HPDE6-E6E7 (cell line): ENCODE measurements around the gene PSMA3.
A peak's percentile ranks its signal among the peaks of the same experiment; 100 is the strongest.

Experiments
- DNase-seq: peaks from one replicate; pipeline ENCODE4 v3.0.0; 2011; ENCODE audit warnings: missing footprints; ENCODE audit errors: extremely low spot score

Gene PSMA3

DNA sequence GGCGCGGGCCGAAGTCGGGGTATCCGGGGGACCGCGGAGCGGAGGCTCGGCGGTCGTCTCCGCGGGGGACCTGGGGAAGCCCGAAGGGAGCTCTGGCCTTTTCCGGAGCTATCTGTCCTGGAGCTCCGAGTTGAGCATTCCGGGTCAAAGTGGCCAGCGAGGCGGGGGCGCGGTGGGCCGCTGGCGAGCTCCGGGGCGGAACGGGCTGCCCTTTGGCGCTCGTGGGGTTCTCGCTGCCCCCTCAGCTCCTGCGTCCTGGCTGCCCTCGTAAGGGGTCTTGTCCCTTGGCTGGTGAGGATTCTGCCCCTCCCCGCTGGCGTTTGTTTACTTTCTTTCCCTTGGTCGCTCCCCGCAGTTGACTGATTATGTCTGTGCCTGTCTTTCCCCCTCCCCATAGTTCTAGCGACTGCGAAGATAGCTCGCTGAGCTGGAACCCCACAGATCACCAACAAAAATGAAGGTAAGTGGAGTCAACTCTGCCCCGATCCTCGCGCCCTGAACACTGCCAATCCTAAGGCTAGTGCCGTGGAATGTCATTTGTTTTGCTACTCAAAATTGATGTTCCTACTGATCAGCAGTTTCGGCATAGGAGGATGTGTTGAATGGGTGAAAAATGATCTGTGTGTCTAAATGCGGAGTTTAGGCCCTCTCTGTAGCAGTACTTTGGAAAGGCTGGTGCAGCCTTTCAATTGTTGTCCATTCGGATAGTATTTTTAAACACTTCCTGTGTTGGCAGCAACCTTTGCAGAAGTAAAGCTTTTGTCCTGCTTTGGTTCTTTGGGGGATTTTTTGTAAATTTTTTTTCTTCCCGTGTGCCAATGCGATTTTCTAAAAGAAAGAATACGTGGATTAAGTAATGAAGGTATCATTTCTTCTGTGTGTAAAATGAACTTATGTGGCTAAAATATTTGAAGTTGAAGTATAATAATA is 55.0 kb downstream of the PSMA3 start:
- DNase-seq: peak; percentile 3

DNA sequence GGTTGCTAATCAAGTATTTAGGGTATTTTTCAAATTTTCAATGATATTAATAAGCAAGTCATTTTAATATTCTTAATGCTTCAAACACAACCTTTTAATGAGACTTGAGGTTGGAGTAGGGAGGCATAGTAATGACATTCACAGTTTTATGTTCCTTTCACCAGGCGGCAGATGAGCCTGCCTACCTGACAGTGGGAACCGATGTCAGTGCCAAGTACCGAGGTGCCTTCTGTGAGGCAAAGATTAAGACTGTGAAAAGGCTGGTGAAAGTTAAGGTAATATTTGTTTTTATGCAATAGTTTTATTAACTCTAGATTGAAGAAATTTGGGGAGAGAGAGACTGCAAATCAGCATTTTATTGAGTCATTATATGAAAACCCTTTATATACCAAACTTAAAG is 56.8 kb downstream of the PSMA3 start:
- DNase-seq: no peak

DNA sequence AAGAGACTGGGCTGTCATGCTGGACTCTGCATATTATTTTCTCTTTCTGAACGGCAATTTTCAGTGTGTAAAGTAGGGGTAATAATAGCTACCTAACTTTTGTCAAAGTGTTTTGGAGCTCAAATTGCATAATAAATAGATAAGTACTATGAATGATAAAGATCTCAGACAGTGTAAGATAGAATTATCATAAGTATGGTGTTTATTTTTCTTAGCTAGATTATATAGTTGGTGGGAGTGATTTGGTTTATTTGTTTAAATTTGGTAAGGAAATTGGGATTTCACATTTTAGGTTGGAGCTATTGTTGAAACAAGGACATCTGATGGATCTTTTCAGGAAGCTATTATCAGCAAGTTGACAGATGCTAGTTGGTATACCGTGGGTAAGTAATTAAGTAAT is 61.1 kb downstream of the PSMA3 start:
- no peak for DNase-seq

DNA sequence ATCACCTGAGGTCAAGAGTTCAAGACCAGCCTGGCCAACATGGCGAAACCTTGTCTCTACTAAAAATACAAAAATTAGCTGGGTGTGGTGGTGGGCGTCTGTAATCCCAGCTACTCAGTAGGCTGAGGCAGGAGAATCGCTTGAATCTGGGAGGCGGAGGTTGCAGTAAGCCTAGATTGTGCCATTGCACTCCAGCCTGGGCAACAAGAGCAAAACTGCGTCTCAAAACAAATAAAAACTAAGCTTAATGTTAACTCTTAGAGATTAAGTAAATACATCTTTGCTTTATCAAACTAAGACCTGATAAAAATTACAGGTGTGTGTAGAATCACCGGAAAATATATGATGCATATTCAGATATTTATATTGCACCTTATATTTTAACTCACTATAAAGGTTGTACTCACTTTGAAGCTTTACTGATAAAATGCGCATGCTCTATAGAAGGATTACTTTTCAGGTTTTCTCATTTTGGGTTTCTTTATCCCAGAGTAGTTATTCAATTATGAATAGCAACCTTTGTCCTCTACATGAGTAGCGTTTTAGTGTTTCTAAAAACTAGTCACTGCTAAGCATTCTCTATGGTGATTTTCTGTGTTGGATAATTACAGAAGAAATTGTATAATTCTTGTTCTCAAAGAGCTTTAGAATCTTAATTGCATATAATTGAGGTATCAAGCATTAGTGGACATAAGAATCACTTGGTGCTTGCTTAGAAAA is 63.1 kb downstream of the PSMA3 start:
- no peak for DNase-seq

DNA sequence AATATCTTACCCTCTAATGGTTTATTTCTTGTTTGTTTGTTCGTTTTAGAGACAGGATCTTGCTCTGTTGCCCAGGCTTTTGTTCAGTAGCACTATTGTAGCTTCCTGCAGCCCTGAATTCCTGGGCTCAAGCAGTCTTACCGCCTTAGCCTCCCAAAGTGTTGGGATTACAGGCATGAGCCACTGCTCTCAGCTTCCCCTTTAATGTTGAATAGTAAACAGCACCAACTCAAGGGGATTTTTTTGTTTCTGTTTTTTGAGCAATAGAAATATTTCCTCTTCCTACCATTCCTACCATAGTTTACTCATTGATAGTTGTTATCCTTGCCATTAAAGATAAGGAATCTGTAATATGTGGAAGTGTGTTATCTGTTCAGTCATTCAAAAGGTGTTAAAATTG is 64.4 kb downstream of the PSMA3 start:
- no peak for DNase-seq

DNA sequence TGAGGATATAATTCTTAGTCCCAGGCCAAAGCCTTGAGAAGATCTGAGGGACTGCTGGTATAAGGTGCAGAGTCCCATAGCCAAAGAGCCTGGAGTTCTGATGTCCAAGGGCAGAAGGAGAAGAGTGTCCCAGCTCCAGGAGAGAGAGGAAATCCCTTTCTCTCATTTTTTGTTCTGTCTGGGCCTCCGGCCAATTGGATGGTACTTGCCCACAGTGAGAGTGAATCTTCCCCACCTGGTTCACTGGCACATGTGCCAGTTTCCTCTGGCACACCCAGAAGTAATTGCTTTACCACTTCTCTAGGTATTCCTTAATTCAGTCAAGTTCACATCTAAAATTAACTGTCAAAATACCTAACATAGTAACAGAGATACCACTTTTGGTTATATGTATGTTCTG is 69.1 kb downstream of the PSMA3 start:
- no peak for DNase-seq

DNA sequence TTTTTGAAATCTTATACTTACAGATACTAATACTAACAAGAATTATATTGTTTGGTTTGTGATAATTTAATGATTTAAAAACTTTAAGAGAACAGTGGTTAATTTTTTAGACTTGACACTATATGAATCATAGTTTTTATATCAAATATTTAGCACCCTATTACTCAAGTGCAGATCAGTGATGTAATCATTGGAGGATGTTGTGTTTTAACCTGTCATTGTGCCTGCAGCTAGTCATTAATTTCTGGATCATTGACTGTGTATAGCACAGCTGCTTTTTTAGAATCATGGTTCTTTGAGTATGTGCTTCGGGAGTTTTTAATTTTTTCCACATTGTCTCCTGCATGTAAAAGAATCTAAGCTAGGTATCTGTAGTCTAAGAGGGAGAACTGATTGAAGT is 71.0 kb downstream of the PSMA3 start:
- peak; percentile 25 for DNase-seq
